ENCODE measurements around the gene CAND2. TPM values are rescaled to one million over a fixed set of nuclear protein-coding genes. Genes with fewer than 3 reads are reported as not detected.

CAND2 gene
- total and polyA plus RNA-seq, 2 of the 8 experiments (the other 6 are each of a cell fraction or from before 2014, with no cell fraction given): 8.7 TPM

- H2BK5ac ChIP-seq (ENCODE audit: low read depth, low read length): no peak overlapping the region
- ChIA-PET CTCF (ENCODE audit: partially characterized antibody) (interaction anchor here (0.8 kb wide), 1 partner anchor 48 kb away, joined by 3 read pairs; no protein-coding TSS in a partner anchor), POLR2A (ENCODE audit: partially characterized antibody) (no interaction called here)
- no peaks in the 10 kb centered on the region for H4K20me1 ChIP-seq (replicated peaks in 1 of 2; ENCODE audit: control insufficient read depth in 1 of 2, insufficient read depth in 2 of 2, low read length in 2 of 2)
- no peak overlapping the region for H3K4me3 ChIP-seq (ENCODE audit: extremely low read depth in 1 of 4, insufficient read depth in 2 of 4, low read depth in 3 of 4, low read length in 4 of 4)
- no peaks in the 10 kb centered on the region for H3K79me2 ChIP-seq (ENCODE audit: control insufficient read depth in 1 of 2, insufficient read depth in 2 of 2, low read length in 2 of 2)
- no peak for TF ChIP-seq CREB1 (IDR thresholded peaks at IDR 0.05)
- no peak for TF ChIP-seq JUND (IDR thresholded peaks at IDR 0.05; ENCODE audit: low read length)
- no peak for TF ChIP-seq USF2 (IDR thresholded peaks at IDR 0.05; ENCODE audit: low read length)
- TF ChIP-seq EGR1 (IDR thresholded peaks at IDR 0.05; ENCODE audit: borderline replicate concordance, low read depth, low read length): no peak
- no peak for TF ChIP-seq BRCA1 (IDR thresholded peaks at IDR 0.05; ENCODE audit: low read depth, low read length)
- no peak for TF ChIP-seq SIN3A (conservative IDR thresholded peaks at IDR 0.05 in 1 of 2, IDR thresholded peaks at IDR 0.05 in 1 of 2; ENCODE audit: low read depth in 1 of 2, low read length in 2 of 2)
- TF ChIP-seq GTF2F1 (IDR thresholded peaks at IDR 0.05; ENCODE audit: borderline replicate concordance, low read depth, low read length): no peak
- TF ChIP-seq CHD1 (IDR thresholded peaks at IDR 0.05; ENCODE audit: low read depth, low read length): no peak
- TF ChIP-seq EZH2 (IDR thresholded peaks at IDR 0.05; ENCODE audit: low read depth, low read length, severe bottlenecking): no peak
- no peak for TF ChIP-seq CBX5 (IDR thresholded peaks at IDR 0.05; ENCODE audit: low read depth, low read length)
- TF ChIP-seq CTBP2 (IDR thresholded peaks at IDR 0.05; ENCODE audit: borderline replicate concordance, insufficient read depth, insufficient read length, low read length): no peak
- TF ChIP-seq SP4 (IDR thresholded peaks at IDR 0.05; ENCODE audit: low read length): no peak
- no peak for TF ChIP-seq SP1 (IDR thresholded peaks at IDR 0.05; ENCODE audit: low read depth, low read length)
- no peak for TF ChIP-seq BACH1 (IDR thresholded peaks at IDR 0.05; ENCODE audit: low read length)
- TF ChIP-seq SIX5 (IDR thresholded peaks at IDR 0.05; ENCODE audit: low read depth, low read length): no peak
- no peak overlapping the region for H3K14ac ChIP-seq (ENCODE audit: insufficient read length)
- H3K18ac ChIP-seq (ENCODE audit: extremely low read depth, low read length): no peak overlapping the region
- no peaks in the 10 kb centered on the region for H3K36me3 ChIP-seq (ENCODE audit: control insufficient read depth in 2 of 4, insufficient read depth in 4 of 4, low read length in 3 of 4)
- no peak overlapping the region for H3K4ac ChIP-seq (replicated peaks; ENCODE audit: insufficient read length, low read depth, low read length)
- no peak overlapping the region for H4K8ac ChIP-seq (ENCODE audit: extremely low read depth, insufficient read depth, low read length)
- no peaks in the 10 kb centered on the region for H3K79me1 ChIP-seq (ENCODE audit: low read depth, low read length)
- H3K4me2 ChIP-seq (ENCODE audit: insufficient read depth in 1 of 2, low read depth in 2 of 2, low read length in 2 of 2): no peak overlapping the region
- no peak overlapping the region for H3K27ac ChIP-seq (ENCODE audit: low read depth, low read length)
- no peak overlapping the region for H2BK15ac ChIP-seq (ENCODE audit: low read length)
- H3K27me3 ChIP-seq (replicated peaks in 1 of 4; ENCODE audit: control insufficient read depth in 3 of 4, extremely low read depth in 1 of 4, insufficient read depth in 3 of 4, low read length in 3 of 4): peaks cover 0 to 3% (median 0%) of the 10 kb centered on the region in 4 experiments; a peak in 3 of 7 replicates
- H2BK120ac ChIP-seq (replicated peaks; ENCODE audit: low read depth, low read length): no peak overlapping the region
- DNase-seq (ENCODE audit: low read depth in 1 of 2, low spot score in 2 of 2): no peak
- no peak for FAIRE-seq
- H2AFZ ChIP-seq (ENCODE audit: low read length): no peak overlapping the region
- no peak overlapping the region for H2AK5ac ChIP-seq (ENCODE audit: low read depth, low read length)
- 82% methylated on average over 8 of the region's 9 CpGs; no CpG with 5 or more reads in 1 of the 2 experiments for WGBS, 2 experiments (ENCODE audit: extremely low coverage in 1 of 2, insufficient coverage in 1 of 2, insufficient read length in 1 of 2, insufficient replicate concordance in 2 of 2, low coverage in 1 of 2, low lambda C conversion rate in 2 of 2, missing lambda C conversion rate in 1 of 2)
- H3K56ac ChIP-seq (replicated peaks; ENCODE audit: insufficient read length, low read depth, low read length): no peak overlapping the region
- no peak overlapping the region for H3K23ac ChIP-seq (ENCODE audit: insufficient read length)
- no peaks in the 10 kb centered on the region for H3K9me3 ChIP-seq (ENCODE audit: insufficient read depth in 2 of 2, low read depth in 1 of 2, low read length in 1 of 2)
- H4K91ac ChIP-seq (replicated peaks; ENCODE audit: insufficient read length, low read length): no peak overlapping the region
- H3K4me1 ChIP-seq (replicated peaks in 1 of 4; ENCODE audit: control insufficient read depth in 3 of 4, insufficient read depth in 4 of 4, low read length in 3 of 4): no peaks in the 10 kb centered on the region
- no peak overlapping the region for H2BK12ac ChIP-seq (ENCODE audit: low read depth, low read length)
- H4K5ac ChIP-seq (ENCODE audit: insufficient read length, low read depth, low read length): no peak overlapping the region
- H3K23me2 ChIP-seq (ENCODE audit: low read depth, low read length): peaks cover 2% of the 10 kb centered on the region; the same call in 1 of the 2 replicates
- no peak overlapping the region for H3K9ac ChIP-seq (replicated peaks in 1 of 4; ENCODE audit: extremely low read depth in 1 of 4, low read depth in 3 of 4, low read length in 3 of 4)
- no peak overlapping the region for H2BK20ac ChIP-seq (ENCODE audit: low read length)
These were observed 25.2 kb upstream of the CAND2 start for GRCh38 chr3:12771236-12771635.

Data from H1 (cell line).